ENCODE results near the gene NUDT3. TPM values are rescaled to one million over a fixed set of nuclear protein-coding genes. Genes with fewer than 3 reads are reported as not detected.

Gene NUDT3
- 10 to 100 TPM in 1 of 2 donors, 1 to 10 TPM in 1; 7.9 to 15.1 TPM for total RNA-seq

GRCh38 chr6:34392497-34393190, at the start of gene NUDT3:
Gene NUDT3 (minus strand): TSS chr6:34392669. CDS start chr6:34392362, 307 bp downstream.
- DNase-seq (ENCODE audit: low spot score in 2 of 2): peak; percentile 95
- ATAC-seq: peak; percentile 88 to 90
- no peaks in the 10 kb centered on the region for H3K9me3 Mint-ChIP-seq
- peaks cover 0 to 20% of the 10 kb centered on the region in 2 donors for H3K36me3 Mint-ChIP-seq
- peak within 1 kb of the TSS in 1 of 2 donors; percentile 93 for H3K27ac Mint-ChIP-seq

GRCh38 chr6:34441526-34441925, 49.1 kb upstream of the NUDT3 start:
- no peak for ATAC-seq
- Mint-ChIP-seq H3K9me3 (peaks cover 6 to 7% of the 10 kb centered on the region in 2 donors), H3K27ac (no peak overlapping the region), H3K36me3 (peaks cover 0 to 6% of the 10 kb centered on the region in 2 donors)
- DNase-seq (ENCODE audit: low spot score in 2 of 2): no peak

- Mint-ChIP-seq H3K27ac (no peak overlapping the region), H3K9me3 (peaks cover 6 to 7% of the 10 kb centered on the region in 2 donors), H3K36me3 (peaks cover 0 to 6% of the 10 kb centered on the region in 2 donors)
- DNase-seq (ENCODE audit: low spot score in 2 of 2): no peak
- no peak for ATAC-seq
Measured at GRCh38 chr6:34439442-34439841, 47.0 kb upstream of the NUDT3 start.

GRCh38 chr6:34438705-34439104, 46.2 kb upstream of the NUDT3 start:
- H3K9me3 Mint-ChIP-seq: peaks cover 6 to 7% of the 10 kb centered on the region in 2 donors
- DNase-seq (ENCODE audit: low spot score in 2 of 2) (no peak), ATAC-seq (no peak)
- peaks cover 0 to 6% of the 10 kb centered on the region in 2 donors for H3K36me3 Mint-ChIP-seq
- no peak overlapping the region for H3K27ac Mint-ChIP-seq

- DNase-seq (ENCODE audit: low spot score in 2 of 2) (no peak), ATAC-seq (no peak)
- Mint-ChIP-seq H3K27ac (no peak overlapping the region), H3K9me3 (peaks cover 6 to 7% of the 10 kb centered on the region in 2 donors), H3K36me3 (peaks cover 0 to 6% of the 10 kb centered on the region in 2 donors)
Measured at GRCh38 chr6:34437644-34437970, 45.1 kb upstream of the NUDT3 start.

- Mint-ChIP-seq H3K36me3 (peaks cover 0 to 6% of the 10 kb centered on the region in 2 donors), H3K9me3 (peaks cover 6 to 7% of the 10 kb centered on the region in 2 donors), H3K27ac (no peak overlapping the region)
- DNase-seq (ENCODE audit: low spot score in 2 of 2) (no peak), ATAC-seq (no peak)
Measured at GRCh38 chr6:34436803-34437643, 44.6 kb upstream of the NUDT3 start.

GRCh38 chr6:34435916-34436315, 43.4 kb upstream of the NUDT3 start:
- ATAC-seq: no peak
- DNase-seq (ENCODE audit: low spot score in 2 of 2): no peak
- H3K27ac Mint-ChIP-seq: no peak overlapping the region
- peaks cover 0 to 6% of the 10 kb centered on the region in 2 donors for H3K36me3 Mint-ChIP-seq
- peaks cover 6 to 7% of the 10 kb centered on the region in 2 donors for H3K9me3 Mint-ChIP-seq

GRCh38 chr6:34425498-34426410, 33.3 kb upstream of the NUDT3 start, which contains the start of gene RPS10:
Gene RPS10 (minus strand): TSS chr6:34426069. CDS start chr6:34425221, 848 bp downstream.
- peaks cover 26 to 43% of the 10 kb centered on the region in 2 donors for H3K36me3 Mint-ChIP-seq
- H3K27ac Mint-ChIP-seq: peak within 1 kb of the TSS; percentile 98 to 100
- DNase-seq (ENCODE audit: low spot score in 2 of 2) (peak; percentile 96), ATAC-seq (peak; percentile 96)
- H3K9me3 Mint-ChIP-seq: no peaks in the 10 kb centered on the region

- Mint-ChIP-seq H3K27ac (peak overlapping the region; percentile 98 to 100), H3K36me3 (peaks cover 26 to 45% of the 10 kb centered on the region in 2 donors), H3K9me3 (no peaks in the 10 kb centered on the region)
- DNase-seq (ENCODE audit: low spot score in 2 of 2): no peak
- no peak for ATAC-seq
Measured at GRCh38 chr6:34425132-34425497, 32.6 kb upstream of the NUDT3 start.

- Mint-ChIP-seq H3K9me3 (no peaks in the 10 kb centered on the region), H3K27ac (peak overlapping the region; percentile 98 to 100), H3K36me3 (peaks cover 26 to 50% of the 10 kb centered on the region in 2 donors)
- ATAC-seq (no peak), DNase-seq (ENCODE audit: low spot score in 2 of 2) (no peak)
Measured at GRCh38 chr6:34424200-34425131, 32.0 kb upstream of the NUDT3 start.

GRCh38 chr6:34423254-34423653, 30.8 kb upstream of the NUDT3 start:
- peaks cover 32 to 55% of the 10 kb centered on the region in 2 donors for H3K36me3 Mint-ChIP-seq
- no peak for ATAC-seq
- H3K9me3 Mint-ChIP-seq: no peaks in the 10 kb centered on the region
- H3K27ac Mint-ChIP-seq: peak overlapping the region; percentile 85 to 98
- DNase-seq (ENCODE audit: low spot score in 2 of 2): no peak

- peak overlapping the region in 1 of 2 donors; percentile 23 for H3K27ac Mint-ChIP-seq
- peaks cover 20 to 42% of the 10 kb centered on the region in 2 donors for H3K36me3 Mint-ChIP-seq
- DNase-seq (ENCODE audit: low spot score in 2 of 2) (no peak), ATAC-seq (no peak)
- no peaks in the 10 kb centered on the region for H3K9me3 Mint-ChIP-seq
Measured at GRCh38 chr6:34418367-34418766, 25.9 kb upstream of the NUDT3 start.

GRCh38 chr6:34416877-34417371, 24.5 kb upstream of the NUDT3 start:
- ATAC-seq (peak in 1 of 2 donors; percentile 9), DNase-seq (ENCODE audit: low spot score in 2 of 2) (no peak)
- H3K9me3 Mint-ChIP-seq: no peaks in the 10 kb centered on the region
- peak overlapping the region in 1 of 2 donors; percentile 39 for H3K27ac Mint-ChIP-seq
- peaks cover 20 to 35% of the 10 kb centered on the region in 2 donors for H3K36me3 Mint-ChIP-seq

- H3K9me3 Mint-ChIP-seq: no peaks in the 10 kb centered on the region
- H3K36me3 Mint-ChIP-seq: peaks cover 14 to 25% of the 10 kb centered on the region in 2 donors
- peak; percentile 37 to 53 for ATAC-seq
- peak overlapping the region; percentile 49 to 77 for H3K27ac Mint-ChIP-seq
- no peak for DNase-seq (ENCODE audit: low spot score in 2 of 2)
Measured at GRCh38 chr6:34414999-34415858, 22.8 kb upstream of the NUDT3 start.
